Measurements from ENCODE around the gene ZPLD1.

Gene ZPLD1

DNA sequence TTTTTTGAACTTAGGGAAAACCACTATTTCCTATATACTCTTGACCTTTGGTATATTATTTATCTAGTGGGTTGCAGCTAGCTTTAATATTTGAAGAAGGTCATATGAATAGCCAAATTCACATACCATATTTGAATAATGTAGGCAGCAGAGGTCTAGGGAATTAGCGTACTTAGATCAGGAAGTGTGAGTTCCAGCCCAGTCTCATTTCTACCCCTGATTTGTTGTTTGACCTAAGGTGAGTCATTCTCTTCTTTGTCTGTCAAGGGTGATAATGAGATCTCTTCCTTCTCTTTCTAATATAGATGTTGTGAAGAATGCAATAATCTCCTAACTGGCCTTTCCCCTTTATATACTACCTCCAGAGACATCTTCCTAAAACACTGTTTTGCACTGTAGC lies 36.6 kb upstream of the ZPLD1 start:
- intact Hi-C loops (cut with DNase I; ENCODE audit: low total_unique reads) = no loop called here

GRCh38 chr3:102398666-102399065 lies 36.1 kb upstream of the ZPLD1 start:
- no peak for TF ChIP-seq CTCF (IDR thresholded peaks at IDR 0.05)
- H3K27me3 ChIP-seq = no peaks in the 10 kb centered on the region
- H3K4me1 ChIP-seq = no peaks in the 10 kb centered on the region

More for the DNA sequence above, 36.6 kb upstream of the ZPLD1 start:
- H3K4me1 ChIP-seq = no peaks in the 10 kb centered on the region
- no peak for DNase-seq
- no peaks in the 10 kb centered on the region for H3K9me3 ChIP-seq
- H3K27ac ChIP-seq = no peak overlapping the region
- no peaks in the 10 kb centered on the region for H3K27me3 ChIP-seq
- no peak overlapping the region for H3K4me3 ChIP-seq
- no peaks in the 10 kb centered on the region for H3K36me3 ChIP-seq
- no peak for TF ChIP-seq CTCF (IDR thresholded peaks at IDR 0.05)

GRCh38 chr3:102400142-102400541 lies 34.7 kb upstream of the ZPLD1 start:
- no peak overlapping the region for H3K4me3 ChIP-seq
- no peaks in the 10 kb centered on the region for H3K27me3 ChIP-seq
- no peak overlapping the region for H3K27ac ChIP-seq
- no peaks in the 10 kb centered on the region for H3K9me3 ChIP-seq
- DNase-seq = no peak
- H3K36me3 ChIP-seq = no peaks in the 10 kb centered on the region
- no peaks in the 10 kb centered on the region for H3K4me1 ChIP-seq
- intact Hi-C loops (cut with DNase I; ENCODE audit: low total_unique reads) = no loop called here
- no peak for TF ChIP-seq CTCF (IDR thresholded peaks at IDR 0.05)

More at GRCh38 chr3:102398666-102399065, 36.1 kb upstream of the ZPLD1 start:
- DNase-seq = no peak
- Histone ChIP-seq H3K4me3 (no peak overlapping the region), H3K9me3 (no peaks in the 10 kb centered on the region), H3K27ac (no peak overlapping the region), H3K36me3 (no peaks in the 10 kb centered on the region)
- intact Hi-C loops (cut with DNase I; ENCODE audit: low total_unique reads) = no loop called here

GRCh38 chr3:102400766-102401165 lies 34.0 kb upstream of the ZPLD1 start:
- Histone ChIP-seq H3K36me3 (no peaks in the 10 kb centered on the region), H3K27ac (no peak overlapping the region), H3K4me3 (no peak overlapping the region), H3K27me3 (no peaks in the 10 kb centered on the region), H3K9me3 (no peaks in the 10 kb centered on the region), H3K4me1 (no peaks in the 10 kb centered on the region)
- TF ChIP-seq CTCF (IDR thresholded peaks at IDR 0.05) = no peak
- no peak for DNase-seq
- intact Hi-C loops (cut with DNase I; ENCODE audit: low total_unique reads) = no loop called here

GRCh38 chr3:102410616-102411015 lies 24.2 kb upstream of the ZPLD1 start:
- Histone ChIP-seq H3K9me3 (no peaks in the 10 kb centered on the region), H3K27me3 (no peaks in the 10 kb centered on the region)
- intact Hi-C loops (cut with DNase I; ENCODE audit: low total_unique reads) = no loop called here

More at GRCh38 chr3:102410616-102411015, 24.2 kb upstream of the ZPLD1 start:
- no peak for TF ChIP-seq CTCF (IDR thresholded peaks at IDR 0.05)
- Histone ChIP-seq H3K27ac (no peak overlapping the region), H3K36me3 (no peaks in the 10 kb centered on the region), H3K4me3 (no peak overlapping the region), H3K4me1 (peaks cover 0 to 8% (median 4%) of the 10 kb centered on the region in 4 donors)
- no peak for DNase-seq
